ENCODE data around the gene SLCO1C1. TPM values are rescaled to one million over a fixed set of nuclear protein-coding genes. Genes with fewer than 3 reads are reported as not detected.
A peak's percentile ranks its signal among the peaks of the same experiment; 100 is the strongest.

The SLCO1C1 gene
- total RNA-seq, 1 donor, result 0.36 TPM

GRCh38 chr12:20657496-20657895 is 37.6 kb upstream of the SLCO1C1 start:
- Histone ChIP-seq H2AFZ (ENCODE audit: low read length) (no peak overlapping the region), H3K4me1 (ENCODE audit: insufficient read depth, low read length) (no peaks in the 10 kb centered on the region), H3K36me3 (ENCODE audit: insufficient read depth, low read length) (peaks cover 7% of the 10 kb centered on the region), H4K20me1 (ENCODE audit: insufficient read depth, low read length) (no peaks in the 10 kb centered on the region), H3K9me3 (ENCODE audit: low read depth, low read length) (no peaks in the 10 kb centered on the region), H3K27ac (ENCODE audit: low read depth, low read length) (no peak overlapping the region), H3K4me2 (ENCODE audit: insufficient read depth, low read length) (no peak overlapping the region), H3K4me3 (ENCODE audit: insufficient read depth, low read length) (no peak overlapping the region), H3K27me3 (ENCODE audit: insufficient read depth, low read length) (no peaks in the 10 kb centered on the region), H3K79me2 (ENCODE audit: insufficient read depth, low read length) (no peaks in the 10 kb centered on the region)
- no peak for TF ChIP-seq CTCF (IDR thresholded peaks at IDR 0.05; ENCODE audit: extremely low read depth, low read depth, low read length)
- DNase-seq (ENCODE audit: insufficient read length, low spot score, missing footprints), result no peak

GRCh38 chr12:20681334-20681733 is 13.8 kb upstream of the SLCO1C1 start:
- Histone ChIP-seq H2AFZ (ENCODE audit: low read length) (no peak overlapping the region), H3K79me2 (ENCODE audit: insufficient read depth, low read length) (no peaks in the 10 kb centered on the region), H3K9me3 (ENCODE audit: low read depth, low read length) (no peaks in the 10 kb centered on the region), H3K27me3 (ENCODE audit: insufficient read depth, low read length) (no peaks in the 10 kb centered on the region), H3K4me3 (ENCODE audit: insufficient read depth, low read length) (no peak overlapping the region), H3K4me1 (ENCODE audit: insufficient read depth, low read length) (no peaks in the 10 kb centered on the region), H3K4me2 (ENCODE audit: insufficient read depth, low read length) (no peak overlapping the region), H3K36me3 (ENCODE audit: insufficient read depth, low read length) (peaks cover 8% of the 10 kb centered on the region), H4K20me1 (ENCODE audit: insufficient read depth, low read length) (no peaks in the 10 kb centered on the region), H3K27ac (ENCODE audit: low read depth, low read length) (no peak overlapping the region)
- DNase-seq (ENCODE audit: insufficient read length, low spot score, missing footprints), result peak; percentile 3
- TF ChIP-seq CTCF (IDR thresholded peaks at IDR 0.05; ENCODE audit: extremely low read depth, low read depth, low read length), result no peak

- Histone ChIP-seq H3K27ac (ENCODE audit: low read depth, low read length) (no peak overlapping the region), H3K36me3 (ENCODE audit: insufficient read depth, low read length) (no peaks in the 10 kb centered on the region), H3K4me2 (ENCODE audit: insufficient read depth, low read length) (no peak overlapping the region), H3K9me3 (ENCODE audit: low read depth, low read length) (no peaks in the 10 kb centered on the region), H3K79me2 (ENCODE audit: insufficient read depth, low read length) (no peaks in the 10 kb centered on the region), H3K27me3 (ENCODE audit: insufficient read depth, low read length) (no peaks in the 10 kb centered on the region), H3K4me1 (ENCODE audit: insufficient read depth, low read length) (no peaks in the 10 kb centered on the region), H2AFZ (ENCODE audit: low read length) (no peak overlapping the region), H3K4me3 (ENCODE audit: insufficient read depth, low read length) (no peak overlapping the region), H4K20me1 (ENCODE audit: insufficient read depth, low read length) (no peaks in the 10 kb centered on the region)
- DNase-seq (ENCODE audit: insufficient read length, low spot score, missing footprints), result no peak
- no peak for TF ChIP-seq CTCF (IDR thresholded peaks at IDR 0.05; ENCODE audit: extremely low read depth, low read depth, low read length)
Measured at GRCh38 chr12:20696181-20696905, 1.2 kb downstream of the SLCO1C1 start.

- H3K4me1 ChIP-seq (ENCODE audit: insufficient read depth, low read length), result no peaks in the 10 kb centered on the region
- DNase-seq (ENCODE audit: insufficient read length, low spot score, missing footprints), result no peak
- no peak for TF ChIP-seq CTCF (IDR thresholded peaks at IDR 0.05; ENCODE audit: extremely low read depth, low read depth, low read length)
Measured at GRCh38 chr12:20701106-20701505, 6.0 kb downstream of the SLCO1C1 start.

More at GRCh38 chr12:20701106-20701505, 6.0 kb downstream of the SLCO1C1 start:
- Histone ChIP-seq H3K27ac (ENCODE audit: low read depth, low read length) (no peak overlapping the region), H2AFZ (ENCODE audit: low read length) (no peak overlapping the region), H3K27me3 (ENCODE audit: insufficient read depth, low read length) (no peaks in the 10 kb centered on the region), H3K4me2 (ENCODE audit: insufficient read depth, low read length) (no peak overlapping the region), H3K79me2 (ENCODE audit: insufficient read depth, low read length) (no peaks in the 10 kb centered on the region), H3K9me3 (ENCODE audit: low read depth, low read length) (no peaks in the 10 kb centered on the region), H3K36me3 (ENCODE audit: insufficient read depth, low read length) (no peaks in the 10 kb centered on the region), H4K20me1 (ENCODE audit: insufficient read depth, low read length) (no peaks in the 10 kb centered on the region), H3K4me3 (ENCODE audit: insufficient read depth, low read length) (no peak overlapping the region)

All from osteoblast (primary cell).